H9 (cell line): ENCODE results near the gene FSTL4. TPM values are rescaled to one million over a fixed set of nuclear protein-coding genes. Genes with fewer than 3 reads are reported as not detected.

Experiments used
- DNase-seq: peaks from one replicate; pipeline ENCODE4 v3.0.0-alpha.2; 2017
- H2AFZ ChIP-seq: one replicate; pipeline ENCODE4 v1.6.1; 2013; ENCODE audit warnings: mild to moderate bottlenecking, low read length, control low read depth, moderate library complexity
- H2AK5ac ChIP-seq: 2 replicates; pipeline ENCODE4 v1.6.1; 2013; ENCODE audit warnings: low read length, control low read depth, mixed read lengths; ENCODE audit not compliant: insufficient read length
- H2BK120ac ChIP-seq: one replicate; pipeline ENCODE4 v1.6.1; 2013; ENCODE audit warnings: low read depth, mild to moderate bottlenecking, low read length, control low read depth, inconsistent platforms; ENCODE audit not compliant: poor library complexity, severe bottlenecking
- H2BK12ac ChIP-seq: 2 replicates; pipeline ENCODE4 v1.6.1; 2013; ENCODE audit warnings: low read length, control low read depth, mixed read lengths, low read depth; ENCODE audit not compliant: insufficient read length
- H2BK15ac ChIP-seq: 2 replicates; pipeline ENCODE4 v1.6.1; 2013; ENCODE audit warnings: low read depth, low read length, control low read depth
- H2BK20ac ChIP-seq: one replicate; pipeline ENCODE4 v1.6.1; 2013; ENCODE audit warnings: low read depth, mild to moderate bottlenecking, low read length, control low read depth, inconsistent platforms; ENCODE audit not compliant: poor library complexity, severe bottlenecking
- H2BK5ac ChIP-seq: 2 replicates; pipeline ENCODE4 v1.6.1; 2013; ENCODE audit warnings: low read length, control low read depth, mixed read lengths; ENCODE audit not compliant: insufficient read length
- H3K14ac ChIP-seq: 2 replicates; pipeline ENCODE4 v1.6.1; 2013; ENCODE audit warnings: low read length, control low read depth; ENCODE audit not compliant: insufficient read depth
- H3K18ac ChIP-seq: 2 replicates; pipeline ENCODE4 v1.6.1; 2013; ENCODE audit warnings: low read depth, mild to moderate bottlenecking, mixed read lengths, low read length, control low read depth; ENCODE audit not compliant: insufficient read length
- H3K23ac ChIP-seq: 2 replicates; pipeline ENCODE4 v1.6.1; 2013; ENCODE audit warnings: low read length, control low read depth, mixed read lengths, low read depth; ENCODE audit not compliant: insufficient read length
- H3K23me2 ChIP-seq: 2 replicates; pipeline ENCODE4 v1.6.1; 2013; ENCODE audit warnings: low read depth, mild to moderate bottlenecking, mixed read lengths, low read length, control low read depth; ENCODE audit not compliant: insufficient read length, poor library complexity, severe bottlenecking
- H3K27ac ChIP-seq: 2 replicates; pipeline ENCODE4 v1.5.1; 2013; ENCODE audit warnings: low read length, control low read depth, mixed read lengths, low read depth; ENCODE audit not compliant: insufficient read length
- H3K27me3 ChIP-seq: 2 replicates; pipeline ENCODE4 v1.6.1; 2013; ENCODE audit warnings: low read length, control low read depth, inconsistent platforms; ENCODE audit not compliant: insufficient read depth
- H3K4ac ChIP-seq: 2 replicates; pipeline ENCODE4 v1.6.1; 2013; ENCODE audit warnings: low read depth, mild to moderate bottlenecking, control low read depth, inconsistent platforms, low read length, moderate library complexity
- H3K4me1 ChIP-seq: 2 replicates; pipeline ENCODE4 v1.6.1; 2013; ENCODE audit warnings: low read length, control low read depth, inconsistent platforms; ENCODE audit not compliant: insufficient read depth
- H3K4me2 ChIP-seq: 2 replicates; pipeline ENCODE4 v1.6.1; 2013; ENCODE audit warnings: low read length, control low read depth, mixed read lengths; ENCODE audit not compliant: insufficient read length, insufficient read depth
- H3K56ac ChIP-seq: 2 replicates; pipeline ENCODE4 v1.6.1; 2013; ENCODE audit warnings: low read depth, mild to moderate bottlenecking, mixed read lengths, low read length, control low read depth; ENCODE audit not compliant: insufficient read length
- H3K79me1 ChIP-seq: 2 replicates; pipeline ENCODE4 v1.6.1; 2013; ENCODE audit warnings: low read depth, mild to moderate bottlenecking, moderate library complexity, low read length, control low read depth, inconsistent platforms; ENCODE audit not compliant: insufficient read depth, poor library complexity, severe bottlenecking
- H3K79me2 ChIP-seq: 2 replicates; pipeline ENCODE4 v1.6.1; 2013; ENCODE audit warnings: low read length, control low read depth, inconsistent platforms; ENCODE audit not compliant: insufficient read depth
- H3K9ac ChIP-seq: 2 replicates; pipeline ENCODE4 v1.6.1; 2013; ENCODE audit warnings: low read length, control low read depth, mixed read lengths; ENCODE audit not compliant: insufficient read length; ENCODE audit errors: extremely low read depth
- H3K9me3 ChIP-seq: one replicate; pipeline ENCODE4 v1.6.1; 2013; ENCODE audit warnings: low read depth, low read length, inconsistent platforms; ENCODE audit not compliant: control insufficient read depth
- H3T11ph ChIP-seq: one replicate; pipeline ENCODE4 v1.6.1; 2013; ENCODE audit warnings: mild to moderate bottlenecking, low read length, control low read depth, inconsistent platforms
- H4K20me1 ChIP-seq: one replicate; pipeline ENCODE4 v1.6.1; 2013; ENCODE audit not compliant: control insufficient read depth, insufficient read length, insufficient read depth
- H4K5ac ChIP-seq: 2 replicates; pipeline ENCODE4 v1.6.1; 2013; ENCODE audit warnings: low read depth, mild to moderate bottlenecking, mixed read lengths, low read length, control low read depth; ENCODE audit not compliant: insufficient read length
- H4K8ac ChIP-seq: replicated peaks from 2 replicates; pipeline ENCODE4 v1.6.1; 2013; ENCODE audit warnings: low read length, control low read depth, mixed read lengths, low read depth; ENCODE audit not compliant: insufficient read length
- H4K91ac ChIP-seq: 2 replicates; pipeline ENCODE4 v1.6.1; 2013; ENCODE audit warnings: low read depth, mild to moderate bottlenecking, moderate library complexity, mixed read lengths, low read length, control low read depth; ENCODE audit not compliant: insufficient read length
- H3K27ac Mint-ChIP-seq, 3 experiments: 2 replicates in 2 of 3; 3 replicates in 1 of 3; pipeline ENCODE4 v1.8.0; 2020 to 2021; ENCODE audit warnings: mixed read lengths in 3 of 3, mild to moderate bottlenecking in 1 of 3, moderate library complexity in 1 of 3
- H3K27me3 Mint-ChIP-seq: 2 replicates; pipeline ENCODE4 v1.8.0; 2021; ENCODE audit warnings: low read depth, mild to moderate bottlenecking, moderate library complexity, mixed read lengths
- H3K36me3 Mint-ChIP-seq, 3 experiments: 2 replicates in 2 of 3; 3 replicates in 1 of 3; pipeline ENCODE4 v1.8.0; 2020 to 2021; ENCODE audit warnings: low read depth in 3 of 3, mixed read lengths in 3 of 3; ENCODE audit not compliant: insufficient read depth in 1 of 3
- H3K4me1 Mint-ChIP-seq, 2 experiments: 2 replicates each; pipeline ENCODE4 v1.8.0; 2020; ENCODE audit warnings: mixed read lengths in 2 of 2
- H3K4me3 Mint-ChIP-seq, 2 experiments: 2 replicates in 1 of 2; 3 replicates in 1 of 2; pipeline ENCODE4 v1.8.0; 2020 to 2021; ENCODE audit warnings: mild to moderate bottlenecking in 2 of 2, mixed read lengths in 2 of 2, moderate library complexity in 1 of 2
- H3K9me3 Mint-ChIP-seq, 2 experiments: 2 replicates in 1 of 2; 3 replicates in 1 of 2; pipeline ENCODE4 v1.8.0; 2020; ENCODE audit warnings: mild to moderate bottlenecking in 2 of 2, mixed read lengths in 2 of 2, moderate library complexity in 1 of 2
- WGBS: extraction: QIAGEN DNeasy Blood & Tissue Kit; methylation state at CpG from one replicate; pipeline ENCODE4 v1.1.7; 2013; ENCODE audit warnings: missing lambda C conversion rate, low lambda C conversion rate, mixed read lengths; ENCODE audit not compliant: insufficient read length; ENCODE audit errors: extremely low coverage; 5-methylcytosine and 5-hydroxymethylcytosine counted together
- total RNA-seq: library from RNA; stranded (reverse); gene quantifications from 2 replicates; pipeline ENCODE4 v1.2.1, GENCODE V29; 2021
- TF ChIP-seq, protein P1 (sequence below): fragments of 200-600 bp; sonication (generic); conservative IDR thresholded peaks from 3 replicates; pipeline ENCODE4 v1.8.0; 2021; ENCODE audit warnings: antibody characterized with exemption, mild to moderate bottlenecking

Gene FSTL4
- total RNA-seq, 1 experiment from 2014 or later = 5.7 TPM

DNA sequence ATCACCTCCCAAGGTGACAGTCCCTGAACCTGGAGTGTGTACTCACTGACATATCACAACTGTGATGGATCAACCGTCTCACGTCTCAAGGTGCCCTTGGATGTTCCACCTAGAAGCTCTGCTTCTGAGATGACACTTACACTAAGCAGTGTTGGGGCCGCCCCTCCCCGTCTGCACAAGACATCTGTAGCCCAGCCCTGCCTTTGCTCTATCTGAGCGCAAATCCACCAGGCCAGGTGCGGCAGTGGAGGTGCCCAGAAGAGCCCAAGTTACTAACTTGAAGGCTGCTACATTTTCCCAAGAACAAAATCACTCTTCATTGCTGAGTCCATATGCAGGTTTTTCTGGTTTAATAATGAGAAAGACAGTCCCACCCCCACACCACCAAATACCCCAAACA lies 148.3 kb downstream of the FSTL4 start:
- Histone ChIP-seq H2BK5ac (no peak overlapping the region), H2BK15ac (no peak overlapping the region), H2AK5ac (no peak overlapping the region), H3K9ac (no peak overlapping the region), H2BK20ac (no peak overlapping the region), H3K23ac (no peak overlapping the region), H2BK120ac (no peak overlapping the region), H4K8ac (no peak overlapping the region), H2BK12ac (no peak overlapping the region), H4K20me1 (no peaks in the 10 kb centered on the region), H3K79me1 (no peaks in the 10 kb centered on the region), H4K91ac (no peak overlapping the region), H3K14ac (no peak overlapping the region), H3K79me2 (no peaks in the 10 kb centered on the region), H3K56ac (no peak overlapping the region), H3K4ac (no peak overlapping the region), H3K9me3 (no peaks in the 10 kb centered on the region), H3K4me1 (no peaks in the 10 kb centered on the region; the same call in 1 of the 2 replicates), H3K18ac (no peak overlapping the region), H2AFZ (no peak overlapping the region), H3K27me3 (no peaks in the 10 kb centered on the region), H3K27ac (no peak overlapping the region), H3T11ph (no peak overlapping the region), H4K5ac (no peak overlapping the region), H3K4me2 (no peak overlapping the region), H3K23me2 (no peaks in the 10 kb centered on the region)
- TF ChIP-seq, protein P1, sequence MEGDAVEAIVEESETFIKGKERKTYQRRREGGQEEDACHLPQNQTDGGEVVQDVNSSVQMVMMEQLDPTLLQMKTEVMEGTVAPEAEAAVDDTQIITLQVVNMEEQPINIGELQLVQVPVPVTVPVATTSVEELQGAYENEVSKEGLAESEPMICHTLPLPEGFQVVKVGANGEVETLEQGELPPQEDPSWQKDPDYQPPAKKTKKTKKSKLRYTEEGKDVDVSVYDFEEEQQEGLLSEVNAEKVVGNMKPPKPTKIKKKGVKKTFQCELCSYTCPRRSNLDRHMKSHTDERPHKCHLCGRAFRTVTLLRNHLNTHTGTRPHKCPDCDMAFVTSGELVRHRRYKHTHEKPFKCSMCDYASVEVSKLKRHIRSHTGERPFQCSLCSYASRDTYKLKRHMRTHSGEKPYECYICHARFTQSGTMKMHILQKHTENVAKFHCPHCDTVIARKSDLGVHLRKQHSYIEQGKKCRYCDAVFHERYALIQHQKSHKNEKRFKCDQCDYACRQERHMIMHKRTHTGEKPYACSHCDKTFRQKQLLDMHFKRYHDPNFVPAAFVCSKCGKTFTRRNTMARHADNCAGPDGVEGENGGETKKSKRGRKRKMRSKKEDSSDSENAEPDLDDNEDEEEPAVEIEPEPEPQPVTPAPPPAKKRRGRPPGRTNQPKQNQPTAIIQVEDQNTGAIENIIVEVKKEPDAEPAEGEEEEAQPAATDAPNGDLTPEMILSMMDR = no peak
- WGBS = no CpG with 5 or more reads among the region's 6 CpGs
- no peaks in the 10 kb centered on the region for H3K9me3 Mint-ChIP-seq
- H3K4me3 Mint-ChIP-seq = no peak overlapping the region
- H3K4me1 Mint-ChIP-seq = peaks cover 8 to 16% of the 10 kb centered on the region in 2 experiments
- no peaks in the 10 kb centered on the region for H3K36me3 Mint-ChIP-seq
- H3K27me3 Mint-ChIP-seq = no peaks in the 10 kb centered on the region
- DNase-seq = no peak
- H3K27ac Mint-ChIP-seq = no peak overlapping the region
